WTC11 (cell line): ENCODE measurements around the gene JSRP1.

Source experiments
- TCF7 ChIP-seq: sonication (generic); formaldehyde crosslinking; IDR thresholded peaks from 2 replicates; pipeline ENCODE4 v1.8.0; 2022; ENCODE audit warnings: mild to moderate bottlenecking, low read depth, missing genetic modification reagents, moderate library complexity
- TF ChIP-seq, protein P1 (sequence below): fragments of 200-600 bp; IDR thresholded peaks from 2 replicates; pipeline ENCODE4 v1.8.0; 2022; ENCODE audit warnings: antibody characterized with exemption
- TF ChIP-seq, protein P2 (sequence below): sonication (generic); formaldehyde crosslinking; IDR thresholded peaks from 2 replicates; pipeline ENCODE4 v1.8.1; 2023; ENCODE audit warnings: mild to moderate bottlenecking, missing genetic modification reagents

DNA sequence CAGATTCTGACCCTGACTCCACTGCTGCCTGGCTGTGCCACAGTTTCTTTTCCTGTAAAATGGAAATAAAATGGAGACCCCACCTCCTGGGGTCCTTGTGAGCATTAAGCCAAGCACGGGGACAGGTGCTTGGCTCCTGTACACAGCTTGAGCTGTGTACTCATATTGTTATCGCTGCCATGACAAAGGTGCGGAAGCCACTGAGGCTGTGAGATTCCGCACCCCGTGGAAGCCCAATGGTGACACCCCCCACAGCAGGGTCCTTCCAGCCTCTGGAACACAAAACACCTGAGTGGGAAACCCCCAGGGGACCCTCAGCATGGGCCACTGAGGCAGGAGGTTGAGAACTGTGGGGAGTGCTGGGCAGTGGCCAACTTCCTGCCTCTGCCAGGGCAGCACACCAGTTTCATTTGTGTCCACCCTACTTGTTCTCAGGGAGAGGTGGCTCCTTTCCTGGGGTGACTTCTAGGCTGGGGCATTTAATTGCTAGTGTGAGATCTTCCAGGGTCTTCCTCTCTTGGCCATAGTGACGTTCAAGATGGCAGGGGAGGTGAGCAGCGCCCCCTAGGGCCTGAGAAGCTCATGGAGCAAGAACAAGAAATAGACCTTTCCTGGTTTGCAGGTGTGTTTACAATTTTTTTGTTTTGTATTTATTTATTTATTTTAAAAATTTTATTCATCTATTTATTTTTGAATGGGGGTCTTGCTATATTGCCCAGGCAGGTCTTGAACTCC is 5.4 kb upstream of the JSRP1 start:
- TF ChIP-seq, protein P1, sequence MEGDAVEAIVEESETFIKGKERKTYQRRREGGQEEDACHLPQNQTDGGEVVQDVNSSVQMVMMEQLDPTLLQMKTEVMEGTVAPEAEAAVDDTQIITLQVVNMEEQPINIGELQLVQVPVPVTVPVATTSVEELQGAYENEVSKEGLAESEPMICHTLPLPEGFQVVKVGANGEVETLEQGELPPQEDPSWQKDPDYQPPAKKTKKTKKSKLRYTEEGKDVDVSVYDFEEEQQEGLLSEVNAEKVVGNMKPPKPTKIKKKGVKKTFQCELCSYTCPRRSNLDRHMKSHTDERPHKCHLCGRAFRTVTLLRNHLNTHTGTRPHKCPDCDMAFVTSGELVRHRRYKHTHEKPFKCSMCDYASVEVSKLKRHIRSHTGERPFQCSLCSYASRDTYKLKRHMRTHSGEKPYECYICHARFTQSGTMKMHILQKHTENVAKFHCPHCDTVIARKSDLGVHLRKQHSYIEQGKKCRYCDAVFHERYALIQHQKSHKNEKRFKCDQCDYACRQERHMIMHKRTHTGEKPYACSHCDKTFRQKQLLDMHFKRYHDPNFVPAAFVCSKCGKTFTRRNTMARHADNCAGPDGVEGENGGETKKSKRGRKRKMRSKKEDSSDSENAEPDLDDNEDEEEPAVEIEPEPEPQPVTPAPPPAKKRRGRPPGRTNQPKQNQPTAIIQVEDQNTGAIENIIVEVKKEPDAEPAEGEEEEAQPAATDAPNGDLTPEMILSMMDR, result peak; percentile 75; the same call in 1 of the 2 replicates
- TF ChIP-seq TCF7, result no peak
- TF ChIP-seq, protein P2, sequence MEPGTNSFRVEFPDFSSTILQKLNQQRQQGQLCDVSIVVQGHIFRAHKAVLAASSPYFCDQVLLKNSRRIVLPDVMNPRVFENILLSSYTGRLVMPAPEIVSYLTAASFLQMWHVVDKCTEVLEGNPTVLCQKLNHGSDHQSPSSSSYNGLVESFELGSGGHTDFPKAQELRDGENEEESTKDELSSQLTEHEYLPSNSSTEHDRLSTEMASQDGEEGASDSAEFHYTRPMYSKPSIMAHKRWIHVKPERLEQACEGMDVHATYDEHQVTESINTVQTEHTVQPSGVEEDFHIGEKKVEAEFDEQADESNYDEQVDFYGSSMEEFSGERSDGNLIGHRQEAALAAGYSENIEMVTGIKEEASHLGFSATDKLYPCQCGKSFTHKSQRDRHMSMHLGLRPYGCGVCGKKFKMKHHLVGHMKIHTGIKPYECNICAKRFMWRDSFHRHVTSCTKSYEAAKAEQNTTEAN (CRISPR knock-in tag), result no peak
